ENCODE measurements around the gene RNF113A. TPM values are rescaled to one million over a fixed set of nuclear protein-coding genes. Genes with fewer than 3 reads are reported as not detected.
A peak's percentile ranks its signal among the peaks of the same experiment; 100 is the strongest.
"Not testable (repeated sequence)": the region's sequence is repeated elsewhere in the genome, so short reads cannot be mapped to it uniquely, and the experiment has no call there.

The RNF113A gene
- polyA plus RNA-seq (ENCODE audit: low read depth in 6 of 6), result 10 to 100 TPM; 42.5 to 78.4 (median 60.5) TPM

DNA sequence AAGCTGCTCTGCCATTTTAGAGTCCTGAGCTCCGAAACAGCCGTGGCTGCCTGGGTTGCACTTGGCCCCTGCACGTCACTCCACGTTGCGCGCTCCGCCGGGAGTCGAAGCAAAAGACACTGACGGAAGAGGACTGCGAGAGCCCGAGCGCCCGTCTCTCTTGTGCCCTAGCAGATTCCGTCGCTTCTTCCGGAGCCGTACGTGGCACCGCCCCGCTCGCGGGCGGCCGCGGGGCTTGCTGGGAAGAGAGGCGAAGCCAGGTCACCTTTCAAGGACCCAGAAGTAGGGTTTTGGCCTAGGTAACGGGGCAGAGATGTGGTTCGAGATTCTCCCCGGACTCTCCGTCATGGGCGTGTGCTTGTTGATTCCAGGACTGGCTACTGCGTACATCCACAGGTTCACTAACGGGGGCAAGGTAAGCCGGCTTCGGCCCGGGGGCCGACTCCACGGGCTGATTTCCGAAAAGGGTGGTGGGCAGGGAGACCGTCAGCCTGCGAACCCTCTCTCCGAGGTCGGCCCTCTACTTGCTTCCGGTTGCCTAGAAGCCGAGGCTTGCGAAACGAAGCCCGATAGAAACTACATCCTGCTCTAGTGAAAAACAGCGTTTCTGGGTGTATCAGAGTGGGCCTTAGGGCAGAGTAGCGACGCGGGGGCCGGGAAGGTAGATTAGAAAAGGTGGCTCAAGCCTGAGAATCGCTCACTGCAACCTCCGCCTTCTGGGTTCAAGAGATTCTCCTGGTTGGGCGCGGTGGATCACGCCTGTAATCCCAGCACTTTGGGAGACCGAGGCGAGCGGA lies at the start of gene RNF113A, which contains the start of gene NDUFA1:
Gene RNF113A, minus strand, starts transcription at position 135 of the 797 bp plus-strand sequence. Its CDS starts 120 bp downstream, at position 15.
Gene NDUFA1, plus strand, starts transcription at position 234 of the 797 bp plus-strand sequence. Its CDS starts 80 bp downstream, at position 314.
- H3K4me1 Mint-ChIP-seq, result peaks cover 5 to 20% (median 15%) of the 10 kb centered on the region in 3 donors
- H3K27me3 Mint-ChIP-seq, result no peaks in the 10 kb centered on the region
- H3K9me3 Mint-ChIP-seq, result peaks cover 0 to 3% (median 0%) of the 10 kb centered on the region in 7 donors
- ATAC-seq (ENCODE audit: low read depth in 2 of 2) (peak; percentile 87 to 89), DNase-seq (peak; percentile 86)
- H3K36me3 Mint-ChIP-seq, result peaks cover 0 to 4% of the 10 kb centered on the region in 2 donors
- peak within 1 kb of the TSS; percentile 89 to 99 (median 96) for H3K4me3 Mint-ChIP-seq
- H3K27ac Mint-ChIP-seq, result peak within 1 kb of the TSS; percentile 96 to 100 (median 98)

DNA sequence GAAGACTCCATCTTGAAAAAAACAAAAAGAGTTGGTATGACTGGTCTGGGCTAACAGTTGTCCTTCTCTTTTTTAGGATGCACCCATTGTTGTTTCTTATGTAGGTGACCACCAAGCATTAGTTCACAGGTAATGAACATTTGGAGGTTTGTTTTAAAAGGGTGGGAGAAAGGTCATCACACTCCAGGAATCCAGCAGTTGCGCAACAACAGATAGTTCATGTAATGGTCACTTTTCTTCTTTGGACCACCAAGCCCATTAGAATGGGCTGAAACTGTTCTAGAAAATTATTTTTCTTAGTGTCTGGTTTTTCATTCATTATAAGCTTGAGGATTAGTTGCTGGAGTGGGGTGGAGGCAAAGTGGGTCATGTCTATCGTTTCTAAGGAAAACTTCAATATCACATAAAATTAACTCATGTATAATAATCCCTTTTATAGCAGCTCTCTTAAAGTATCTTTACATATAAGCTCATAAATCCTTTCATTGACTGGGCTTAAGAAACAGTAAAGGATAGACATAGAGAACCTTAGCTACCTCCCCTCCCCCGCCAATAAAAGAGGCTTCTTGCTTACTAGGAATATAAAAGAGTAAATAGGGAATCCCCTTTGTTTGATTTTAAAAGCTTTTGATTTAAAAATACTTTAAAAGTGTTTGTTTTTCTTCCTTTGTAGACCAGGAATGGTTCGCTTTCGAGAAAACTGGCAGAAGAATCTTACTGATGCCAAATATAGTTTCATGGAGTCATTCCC lies 48.5 kb upstream of the RNF113A start:
- Mint-ChIP-seq H3K4me1 (no peaks in the 10 kb centered on the region), H3K9me3 (peaks cover 0 to under 1% (median 0%) of the 10 kb centered on the region in 7 donors), H3K36me3 (peaks cover 0 to 1% of the 10 kb centered on the region in 2 donors), H3K4me3 (no peak overlapping the region), H3K27ac (no peak overlapping the region), H3K27me3 (no peaks in the 10 kb centered on the region)
- ATAC-seq (ENCODE audit: low read depth in 2 of 2) (no peak), DNase-seq (no peak)

DNA sequence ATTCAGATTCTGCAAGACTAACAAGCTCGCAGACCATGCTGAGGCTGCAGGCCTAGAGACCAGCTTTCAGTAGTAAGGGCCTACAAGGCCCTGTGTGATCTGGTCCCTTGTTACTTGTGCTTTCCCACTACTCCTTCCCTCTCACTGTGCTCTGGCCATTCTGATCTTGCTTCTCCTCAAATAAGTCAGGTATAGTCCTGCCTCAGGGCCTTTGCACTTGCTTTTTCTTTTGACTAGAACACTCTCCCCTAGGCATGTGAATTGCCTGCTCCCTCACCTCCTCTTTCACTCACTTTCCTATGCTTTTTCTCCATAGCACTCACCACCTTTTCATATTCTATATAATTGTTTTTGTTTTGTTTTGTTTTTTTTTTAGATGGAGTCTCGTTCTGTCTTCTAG lies 46.3 kb upstream of the RNF113A start:
- Mint-ChIP-seq H3K27ac (peak overlapping the region in 1 of 6 donors; percentile 87), H3K4me1 (no peaks in the 10 kb centered on the region), H3K9me3 (peaks cover 0 to 3% (median 0%) of the 10 kb centered on the region in 7 donors), H3K36me3 (no peaks in the 10 kb centered on the region), H3K4me3 (peak overlapping the region in 1 of 8 donors; percentile 12), H3K27me3 (no peaks in the 10 kb centered on the region)
- ATAC-seq (ENCODE audit: low read depth in 2 of 2) (no peak), DNase-seq (no peak)

DNA sequence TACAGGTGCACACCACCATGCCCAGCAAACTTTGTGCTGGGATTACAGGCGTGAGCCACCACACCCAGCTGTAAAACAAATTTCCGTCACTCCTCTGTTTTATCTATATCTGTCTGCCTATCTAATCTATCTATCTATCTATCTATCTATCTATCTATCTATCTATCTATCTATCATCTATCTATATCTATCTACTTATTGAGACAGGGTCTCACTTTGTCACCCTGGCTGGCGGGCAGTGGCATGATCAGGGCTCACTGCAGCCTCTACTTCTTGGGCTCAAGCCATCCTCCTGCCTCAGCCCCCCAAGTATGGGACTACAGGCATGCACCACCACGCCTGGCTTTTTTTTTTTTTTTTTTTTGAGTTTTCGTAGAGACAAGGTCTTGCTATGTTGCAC lies 44.8 kb upstream of the RNF113A start:
- no peaks in the 10 kb centered on the region for H3K27me3 Mint-ChIP-seq
- DNase-seq, result no peak
- ATAC-seq (ENCODE audit: low read depth in 2 of 2), result no peak
- H3K4me3 Mint-ChIP-seq, result no peak overlapping the region
- H3K4me1 Mint-ChIP-seq, result no peaks in the 10 kb centered on the region
- H3K9me3 Mint-ChIP-seq, result peaks cover 0 to 3% (median 0%) of the 10 kb centered on the region in 7 donors
- peak overlapping the region in 1 of 6 donors; percentile 8 for H3K27ac Mint-ChIP-seq
- no peaks in the 10 kb centered on the region for H3K36me3 Mint-ChIP-seq

DNA sequence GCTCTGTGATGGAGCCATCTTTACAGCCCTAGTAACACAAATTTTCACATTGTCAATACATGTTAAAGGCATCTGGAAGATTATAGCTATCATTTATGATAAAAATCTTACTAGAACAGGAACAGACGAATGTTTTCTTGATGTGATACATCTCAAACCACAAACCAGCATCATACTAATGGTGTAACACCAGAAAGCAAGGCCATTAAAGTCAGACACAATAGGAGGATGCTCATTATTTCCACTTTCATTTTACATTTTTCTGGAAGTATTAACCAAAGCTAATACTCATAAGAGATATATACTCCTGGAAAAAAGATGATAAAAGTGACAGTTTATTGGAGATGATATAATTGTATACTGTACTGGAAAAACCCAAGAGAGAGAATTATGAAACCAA lies 29.4 kb upstream of the RNF113A start:
- H3K4me1 Mint-ChIP-seq, result no peaks in the 10 kb centered on the region
- no peak for DNase-seq

DNA sequence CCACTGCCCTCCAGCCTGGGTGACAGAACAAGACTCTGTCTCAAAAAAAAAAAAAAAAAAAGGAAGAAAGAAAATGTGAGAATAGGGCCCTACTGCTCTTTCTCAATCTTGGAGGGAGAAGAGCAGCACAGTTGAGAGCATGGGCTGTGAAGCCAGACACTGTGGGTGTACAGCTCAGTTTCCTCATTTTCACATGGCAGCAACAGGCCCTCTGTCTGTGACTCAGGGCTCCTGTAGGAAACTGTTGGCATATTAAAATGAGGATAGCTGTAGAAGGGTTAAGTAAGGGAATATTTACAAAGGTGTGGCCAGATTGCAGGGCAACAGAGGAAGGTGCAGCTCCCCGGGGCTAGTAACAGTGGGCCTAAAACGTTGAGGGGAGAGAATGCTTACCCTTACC lies 27.6 kb upstream of the RNF113A start:
- H3K27ac Mint-ChIP-seq, result peak overlapping the region in 1 of 6 donors; percentile 77
- ATAC-seq (ENCODE audit: low read depth in 2 of 2) (no peak), DNase-seq (no peak)
- H3K36me3 Mint-ChIP-seq, result no peaks in the 10 kb centered on the region
- H3K27me3 Mint-ChIP-seq, result no peaks in the 10 kb centered on the region
- no peaks in the 10 kb centered on the region for H3K4me1 Mint-ChIP-seq
- H3K4me3 Mint-ChIP-seq, result no peak overlapping the region
- peaks cover 0 to 2% (median 0%) of the 10 kb centered on the region in 7 donors for H3K9me3 Mint-ChIP-seq

More for the DNA sequence above, 29.4 kb upstream of the RNF113A start:
- Mint-ChIP-seq H3K9me3 (peaks cover 0 to 2% (median 0%) of the 10 kb centered on the region in 7 donors), H3K4me3 (no peak overlapping the region), H3K36me3 (no peaks in the 10 kb centered on the region), H3K27me3 (no peaks in the 10 kb centered on the region), H3K27ac (no peak overlapping the region)
- no peak for ATAC-seq (ENCODE audit: low read depth in 2 of 2)

DNA sequence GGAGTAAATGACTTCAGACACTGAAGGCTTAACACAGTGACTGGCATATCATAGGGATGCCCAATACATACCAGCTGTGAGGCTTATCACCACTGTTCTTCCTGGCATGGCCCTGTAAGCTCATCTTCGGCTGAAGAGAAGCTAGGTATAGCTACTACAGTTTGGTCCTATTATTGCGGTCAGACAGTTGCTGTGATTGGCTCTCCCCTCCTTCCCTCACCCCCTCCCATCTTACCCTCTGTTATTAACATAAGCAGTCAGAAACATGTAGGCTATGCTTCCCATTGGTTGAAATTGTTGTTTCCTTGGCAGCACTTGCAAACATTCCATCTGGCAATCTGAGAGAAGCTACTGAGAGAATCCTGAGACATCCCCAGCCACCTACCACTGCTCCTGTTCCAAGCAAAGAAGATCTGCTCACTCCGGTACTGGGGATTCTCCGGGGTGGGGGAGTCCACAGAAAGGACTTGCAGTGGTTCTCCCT lies 24.4 kb upstream of the RNF113A start, which contains the start of gene AKAP14:
Gene AKAP14, plus strand, starts transcription at position 51 of the 484 bp plus-strand sequence. CDS start 7,331 bp downstream, outside the sequence.
- Mint-ChIP-seq H3K4me1 (no peaks in the 10 kb centered on the region), H3K4me3 (no peak within 1 kb of the TSS), H3K9me3 (no peaks in the 10 kb centered on the region), H3K27ac (no peak within 1 kb of the TSS), H3K27me3 (no peaks in the 10 kb centered on the region), H3K36me3 (no peaks in the 10 kb centered on the region)
- ATAC-seq (ENCODE audit: low read depth in 2 of 2), result no peak
- no peak for DNase-seq

DNA sequence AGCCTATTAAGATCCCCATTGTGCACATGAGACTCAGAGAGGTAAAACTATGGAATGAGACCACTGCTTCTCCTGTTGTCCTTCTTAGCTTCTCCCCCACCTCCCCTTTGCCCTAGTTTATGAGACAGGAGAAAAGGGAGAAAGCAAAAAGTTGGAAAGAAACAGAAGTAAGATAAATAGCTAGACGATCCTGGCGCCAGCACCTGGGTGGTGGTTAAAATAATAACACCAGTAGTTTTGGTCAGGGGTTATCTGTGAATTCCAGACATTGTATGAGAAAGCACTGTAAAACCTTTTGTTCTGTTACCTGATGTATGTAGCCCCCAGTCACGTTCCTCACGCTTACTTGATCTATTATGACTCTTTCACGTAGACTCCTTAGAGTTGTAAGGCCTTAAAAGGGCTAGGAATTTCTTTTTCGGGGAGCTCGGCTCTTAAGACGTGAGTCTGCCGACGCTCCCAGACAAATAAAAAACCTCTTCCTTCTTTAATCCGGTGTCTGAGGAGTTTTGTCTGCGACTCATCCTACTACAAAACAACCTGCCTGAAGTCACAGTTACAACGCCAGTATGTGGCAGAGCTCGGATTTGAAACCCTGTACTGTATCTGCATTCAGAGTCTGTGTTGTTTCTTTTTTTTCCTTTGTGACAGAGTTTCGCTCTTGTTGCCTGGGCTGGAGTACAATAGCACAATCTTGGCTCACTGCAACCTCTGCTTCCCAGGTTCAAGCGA lies 20.6 kb upstream of the RNF113A start:
- H3K9me3 Mint-ChIP-seq; H3K36me3 Mint-ChIP-seq; H3K4me1 Mint-ChIP-seq; H3K4me3 Mint-ChIP-seq; ATAC-seq (ENCODE audit: low read depth in 2 of 2); H3K27me3 Mint-ChIP-seq; H3K27ac Mint-ChIP-seq; DNase-seq: not testable (repeated sequence)

DNA sequence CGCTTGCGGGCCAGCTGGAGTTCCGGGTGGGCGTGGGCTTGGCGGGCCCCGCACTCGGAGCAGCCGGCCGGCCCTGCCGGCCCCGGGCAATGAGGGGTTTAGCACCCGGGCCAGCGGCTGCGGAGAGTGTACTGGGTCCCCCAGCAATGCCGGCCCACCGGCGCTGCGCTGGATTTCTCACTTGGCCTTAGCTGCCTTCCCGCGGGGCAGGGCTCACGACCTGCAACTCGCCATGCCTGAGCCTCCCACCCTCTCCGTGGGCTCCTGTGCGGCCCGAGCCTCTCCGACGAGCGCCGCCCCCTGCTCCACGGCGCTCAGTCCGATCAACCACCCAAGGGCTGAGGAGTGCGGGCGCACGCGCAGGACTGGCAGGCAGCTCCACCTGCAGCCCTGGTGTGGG lies 19.1 kb upstream of the RNF113A start:
- not testable (repeated sequence) for H3K27me3 Mint-ChIP-seq; H3K36me3 Mint-ChIP-seq; H3K9me3 Mint-ChIP-seq; H3K4me3 Mint-ChIP-seq; H3K27ac Mint-ChIP-seq; DNase-seq; ATAC-seq (ENCODE audit: low read depth in 2 of 2)
- H3K4me1 Mint-ChIP-seq, result peaks cover 6 to 10% (median 6%) of the 10 kb centered on the region in 3 donors

DNA sequence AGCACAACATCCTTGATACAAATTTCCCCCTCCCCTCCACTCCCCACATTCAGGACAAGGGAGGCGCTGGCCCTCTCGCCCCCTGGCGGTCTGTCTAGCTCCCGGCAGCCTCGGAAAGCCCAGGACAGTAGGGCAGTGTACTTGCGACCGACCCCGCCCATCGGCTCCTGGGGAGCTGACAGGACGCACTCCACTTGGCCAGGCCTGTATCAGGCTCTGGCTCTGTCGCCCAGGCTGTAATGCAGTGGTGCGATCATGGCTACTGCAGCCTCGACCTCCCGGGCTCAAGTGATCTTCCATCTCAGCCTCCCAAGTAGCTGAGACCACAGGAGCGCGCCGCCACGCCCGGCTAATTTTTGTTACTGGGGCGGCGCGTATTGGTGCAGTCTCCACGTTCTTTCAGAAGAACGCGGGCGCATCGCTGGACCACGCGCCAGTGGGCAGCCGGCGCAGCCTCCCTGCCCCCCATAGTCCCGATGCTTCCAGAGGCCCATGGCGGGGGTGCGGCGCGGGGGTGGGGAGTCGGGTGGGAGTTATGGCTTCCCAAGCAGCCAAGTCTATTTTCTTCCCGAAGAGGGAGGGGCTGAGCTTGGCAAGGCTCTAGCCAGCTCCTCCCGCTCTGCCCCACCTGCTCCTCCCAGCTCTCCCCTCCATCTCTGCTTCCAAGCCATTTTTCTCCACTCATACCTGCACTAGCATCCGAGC lies 16.3 kb upstream of the RNF113A start:
- Mint-ChIP-seq H3K36me3 (no peaks in the 10 kb centered on the region), H3K27ac (no peak overlapping the region), H3K27me3 (no peaks in the 10 kb centered on the region), H3K4me1 (peaks cover 6 to 10% (median 6%) of the 10 kb centered on the region in 3 donors), H3K4me3 (peak overlapping the region in 7 of 8 donors; percentile 24 to 73 (median 56)), H3K9me3 (no peaks in the 10 kb centered on the region)
- ATAC-seq (ENCODE audit: low read depth in 2 of 2), result peak; percentile 80 to 92
- DNase-seq, result peak; percentile 45

DNA sequence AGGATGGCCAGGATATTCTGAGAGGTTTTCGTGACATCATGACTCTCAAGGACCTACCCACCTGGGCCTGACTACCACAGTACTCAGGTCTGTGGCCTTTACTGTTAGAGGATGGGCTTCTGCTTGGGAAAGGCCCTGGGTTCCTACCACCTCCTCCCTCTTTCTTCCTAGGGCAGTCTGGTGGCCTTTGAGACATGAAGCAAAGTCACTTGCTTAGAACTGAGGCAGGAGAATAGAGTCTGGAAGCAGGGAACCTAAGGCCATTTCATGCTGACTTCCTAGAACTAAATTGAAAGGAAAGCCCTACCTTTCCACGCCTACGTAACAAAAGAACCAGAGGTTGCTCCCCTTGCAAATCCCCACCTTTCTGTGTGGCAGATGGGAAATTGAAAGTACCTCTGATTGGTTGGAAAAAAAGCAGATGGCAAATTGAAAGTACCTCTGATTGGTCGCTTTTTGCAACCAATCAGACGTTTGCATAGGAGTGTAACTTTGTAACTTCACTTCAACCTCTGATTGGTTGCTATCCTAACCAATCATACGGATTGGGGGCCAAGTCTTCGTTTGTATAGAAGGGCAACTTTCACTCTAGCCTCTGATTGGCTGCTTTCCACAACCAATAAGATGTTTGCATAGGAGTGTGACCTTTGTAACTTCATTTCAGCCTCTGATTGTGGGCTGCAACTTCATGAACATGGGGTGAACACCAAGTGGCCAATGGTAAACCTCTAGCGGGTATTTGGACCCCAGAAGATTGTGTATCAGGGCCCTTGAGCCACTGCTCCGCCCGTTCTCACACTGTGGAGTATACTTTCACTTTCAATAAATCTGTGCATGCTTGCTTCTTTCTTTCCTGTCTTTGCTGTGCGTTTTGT lies 14.3 kb upstream of the RNF113A start:
- H3K27me3 Mint-ChIP-seq, result no peaks in the 10 kb centered on the region
- H3K36me3 Mint-ChIP-seq, result no peaks in the 10 kb centered on the region
- H3K27ac Mint-ChIP-seq, result no peak overlapping the region
- ATAC-seq (ENCODE audit: low read depth in 2 of 2) (no peak), DNase-seq (no peak)
- H3K9me3 Mint-ChIP-seq, result no peaks in the 10 kb centered on the region
- H3K4me3 Mint-ChIP-seq, result peak overlapping the region in 1 of 8 donors; percentile 51
- peaks cover 6 to 14% (median 6%) of the 10 kb centered on the region in 3 donors for H3K4me1 Mint-ChIP-seq

Data from naive B cell (primary cell).